HEK293T (cell line): Measurements from ENCODE around the gene ADAMTS9.

Experiments
- BHLHE40 ChIP-seq: fragments of 450-650 bp; IDR thresholded peaks from 2 replicates; pipeline ENCODE4 v1.6.1; 2016; ENCODE audit warnings: mild to moderate bottlenecking, moderate library complexity, borderline replicate concordance
- CTBP1 ChIP-seq: fragments of 450-650 bp; IDR thresholded peaks from 2 replicates; pipeline ENCODE4 v1.6.1; 2016; ENCODE audit warnings: borderline replicate concordance
- ELF4 ChIP-seq: fragments of 450-650 bp; IDR thresholded peaks from 2 replicates; pipeline ENCODE4 v1.6.1; 2017; ENCODE audit warnings: antibody characterized with exemption
- HDGF ChIP-seq: fragments of 450-650 bp; IDR thresholded peaks from 2 replicates; pipeline ENCODE4 v1.6.1; 2017; ENCODE audit warnings: antibody characterized with exemption, borderline replicate concordance
- LEF1 ChIP-seq: fragments of 450-650 bp; IDR thresholded peaks from 2 replicates; pipeline ENCODE4 v1.6.1; 2017; ENCODE audit warnings: mild to moderate bottlenecking, borderline replicate concordance
- NFRKB ChIP-seq: fragments of 450-650 bp; IDR thresholded peaks from 2 replicates; pipeline ENCODE4 v1.6.1; 2016; ENCODE audit warnings: mild to moderate bottlenecking, moderate library complexity
- PKNOX1 ChIP-seq: fragments of 450-650 bp; IDR thresholded peaks from 2 replicates; pipeline ENCODE4 v1.6.1; 2016
- SUZ12 ChIP-seq: fragments of 450-650 bp; IDR thresholded peaks from 2 replicates; pipeline ENCODE4 v1.6.1; 2016; ENCODE audit warnings: mild to moderate bottlenecking
- ZNF384 ChIP-seq: fragments of 450-650 bp; IDR thresholded peaks from 2 replicates; pipeline ENCODE4 v1.6.1; 2016

- TF ChIP-seq LEF1: no peak
- no peak for TF ChIP-seq ZNF384
- no peak for TF ChIP-seq HDGF
- no peak for TF ChIP-seq BHLHE40
- no peak for TF ChIP-seq NFRKB
- no peak for TF ChIP-seq ELF4
- no peak for TF ChIP-seq SUZ12
- TF ChIP-seq PKNOX1: no peak
- no peak for TF ChIP-seq CTBP1
These were observed 43.3 kb downstream of the ADAMTS9 start for GRCh38 chr3:64644483-64644882.
